ENCODE data around the gene CABP5.
"Not testable (repeated sequence)": the region's sequence is repeated elsewhere in the genome, so short reads cannot be mapped to it uniquely, and the experiment has no call there.

CABP5 gene

GRCh38 chr19:48043675-48044258 lies at the start of gene CABP5:
Gene CABP5 (minus strand): TSS chr19:48044079. CDS start chr19:48043922, 157 bp downstream.
- no peak for DNase-seq (ENCODE audit: low spot score)

- not testable (repeated sequence) for DNase-seq (ENCODE audit: low spot score)
Measured at GRCh38 chr19:48091111-48091718, 47.3 kb upstream of the CABP5 start.

- DNase-seq (ENCODE audit: low spot score), result no peak
Measured at GRCh38 chr19:48090281-48090802, 46.5 kb upstream of the CABP5 start.

DNA sequence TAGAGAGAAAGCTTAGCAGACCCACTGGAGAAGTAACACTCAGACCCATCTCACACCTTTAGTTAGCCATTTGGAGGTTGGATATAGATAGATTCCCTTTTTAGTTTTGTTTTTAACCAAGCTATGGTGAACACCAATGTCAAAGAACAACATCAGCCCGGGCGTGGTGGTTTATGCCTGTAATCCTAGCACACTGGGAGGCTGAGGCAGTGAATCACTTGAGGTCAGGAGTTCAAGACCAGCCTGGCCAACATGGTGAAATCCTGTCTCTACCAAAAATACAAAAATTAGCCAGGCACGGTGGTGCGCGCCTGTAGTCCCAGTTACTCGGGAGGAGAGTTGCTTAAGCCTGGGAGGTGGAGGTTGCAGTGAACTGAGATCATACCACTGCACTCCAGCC lies 45.1 kb upstream of the CABP5 start:
- not testable (repeated sequence) for DNase-seq (ENCODE audit: low spot score)

DNA sequence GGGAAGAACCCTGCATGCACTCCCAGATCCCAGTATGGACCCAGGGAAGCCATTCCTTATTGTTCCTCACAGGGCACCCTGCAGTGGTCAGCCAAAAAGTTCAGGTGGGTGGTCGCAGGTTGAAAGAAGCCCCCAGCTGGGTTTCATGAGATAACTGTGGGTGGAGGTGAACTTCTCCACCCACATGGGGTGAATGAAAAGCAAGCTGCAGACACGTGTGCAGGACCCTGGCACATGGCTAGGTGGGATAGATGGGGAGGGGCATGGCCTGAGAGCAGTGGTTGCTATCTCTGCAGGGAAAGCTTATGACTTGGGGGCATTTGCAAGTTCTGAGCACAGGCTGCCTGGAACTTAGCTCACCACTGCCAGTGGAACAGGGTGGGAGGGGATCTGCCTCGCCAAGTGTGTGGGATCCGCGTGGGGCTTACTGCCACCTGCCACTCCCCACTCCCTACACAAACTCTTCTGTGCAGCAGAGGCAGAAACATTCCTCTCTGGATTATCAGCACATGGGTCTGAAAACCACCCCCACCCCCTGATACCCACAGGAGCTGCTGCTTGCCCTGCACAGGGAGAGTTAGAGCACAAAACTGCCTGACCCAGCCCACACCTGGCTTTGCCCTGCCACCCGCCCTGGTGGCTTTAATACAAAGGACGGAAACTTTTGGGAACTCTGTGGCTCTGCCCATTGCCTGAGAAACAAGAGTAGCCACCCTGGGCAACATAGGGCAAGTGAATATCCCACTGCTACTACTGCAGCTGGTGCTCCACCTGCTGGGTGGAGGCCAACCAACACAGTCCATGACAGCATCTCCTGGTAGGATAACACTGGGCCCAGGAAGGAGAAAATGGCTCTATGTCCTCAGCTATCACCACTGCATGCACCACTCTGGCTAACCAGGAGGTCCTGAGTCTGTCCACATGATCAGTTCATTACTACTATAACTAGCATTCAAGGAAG lies 42.3 kb upstream of the CABP5 start:
- DNase-seq (ENCODE audit: low spot score), result no peak

- no peak for DNase-seq (ENCODE audit: low spot score)
Measured at GRCh38 chr19:48085076-48085475, 41.2 kb upstream of the CABP5 start.

DNA sequence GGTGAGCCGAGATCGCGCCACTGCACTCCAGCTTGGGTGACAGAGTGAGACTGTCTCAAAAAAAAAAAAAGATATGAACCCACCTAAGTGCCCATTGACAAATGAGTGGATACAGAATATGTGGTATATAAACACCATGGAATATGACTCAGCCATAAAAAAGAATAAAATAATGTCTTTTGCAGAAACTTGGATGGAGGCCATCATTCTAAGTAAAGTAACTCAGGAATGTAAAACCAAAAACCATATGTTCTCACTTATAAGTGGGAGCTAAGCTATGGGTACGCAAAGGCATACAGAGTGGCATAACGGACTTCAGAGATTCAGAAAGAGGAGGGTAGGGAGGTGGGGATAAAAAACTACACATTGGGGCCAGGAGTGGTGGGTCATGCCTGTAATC lies 37.2 kb upstream of the CABP5 start:
- DNase-seq (ENCODE audit: low spot score), result no peak

DNA sequence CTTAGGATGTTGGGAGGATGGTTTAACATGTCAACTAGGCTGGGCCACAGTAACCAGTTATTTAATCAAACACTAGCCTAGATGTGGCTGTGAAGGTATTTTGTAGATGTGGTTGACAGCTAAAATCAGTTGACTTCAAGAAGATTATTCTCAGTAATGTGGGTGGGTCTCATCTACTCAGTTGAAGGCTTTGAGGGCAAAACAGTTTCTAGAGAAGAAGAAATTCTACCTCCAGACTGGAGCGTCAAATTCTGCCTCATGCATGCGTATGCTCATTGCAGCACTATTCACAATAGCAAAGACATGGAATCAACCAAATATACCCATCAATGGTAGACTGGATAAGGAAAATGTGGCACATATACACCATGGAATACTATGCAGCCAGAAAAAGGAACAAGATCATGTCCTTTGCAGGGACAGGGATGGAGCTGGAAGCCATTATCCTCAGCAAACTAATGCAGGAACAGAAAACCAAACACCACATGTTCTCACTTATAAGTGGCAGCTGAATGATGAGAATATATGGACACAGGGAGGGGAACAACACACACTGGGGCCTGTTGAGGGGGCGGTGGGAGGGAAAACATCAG lies 26.4 kb upstream of the CABP5 start:
- not testable (repeated sequence) for DNase-seq (ENCODE audit: low spot score)

DNA sequence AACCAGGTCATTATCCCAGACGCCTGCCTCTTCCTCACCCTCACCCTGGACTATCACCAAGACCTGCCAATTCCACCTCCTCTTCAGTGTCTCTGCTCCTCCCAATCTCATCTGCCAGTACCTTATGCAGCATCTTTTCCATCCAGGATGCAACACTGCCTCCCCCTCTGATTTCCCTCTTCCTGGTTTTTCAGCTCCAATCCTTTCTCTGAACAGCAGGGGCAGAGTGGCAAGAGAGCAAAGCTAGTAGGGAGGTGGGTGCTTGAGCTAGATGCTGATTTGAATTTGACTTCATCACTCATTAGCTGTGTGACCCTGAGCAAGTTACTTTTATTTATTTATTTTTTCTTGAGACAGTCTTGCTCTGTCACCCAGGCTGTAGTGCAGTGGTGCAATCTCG lies 25.6 kb upstream of the CABP5 start:
- no peak for DNase-seq (ENCODE audit: low spot score)

- DNase-seq (ENCODE audit: low spot score), result no peak
Measured at GRCh38 chr19:48064509-48064908, 20.6 kb upstream of the CABP5 start.

- no peak for DNase-seq (ENCODE audit: low spot score)
Measured at GRCh38 chr19:48061401-48062344, 17.8 kb upstream of the CABP5 start.

GRCh38 chr19:48060381-48060780 lies 16.5 kb upstream of the CABP5 start:
- no peak for DNase-seq (ENCODE audit: low spot score)

DNA sequence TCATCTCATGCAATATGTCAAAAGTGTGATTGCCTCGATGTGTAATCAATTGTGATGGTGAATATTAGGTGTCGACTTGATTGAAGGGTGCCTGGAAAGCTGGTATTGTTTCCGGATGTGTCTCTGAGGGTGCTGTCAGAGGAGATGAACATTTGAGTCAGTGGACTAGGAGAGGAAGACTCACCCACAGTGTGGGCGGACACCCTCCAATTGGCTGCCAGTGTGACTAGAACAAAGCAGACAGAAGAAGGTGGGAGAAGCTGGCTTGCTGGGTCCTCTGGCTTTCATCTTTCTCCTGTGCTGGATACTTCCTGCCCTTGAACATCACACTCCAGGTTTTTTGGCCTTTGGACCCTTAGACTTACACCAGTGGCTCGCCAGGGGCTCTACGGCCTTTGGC lies 15.5 kb upstream of the CABP5 start:
- no peak for DNase-seq (ENCODE audit: low spot score)

- no peak for DNase-seq (ENCODE audit: low spot score)
Measured at GRCh38 chr19:48053856-48054255, 10.0 kb upstream of the CABP5 start.

- DNase-seq (ENCODE audit: low spot score), result no peak
Measured at GRCh38 chr19:48053076-48053475, 9.2 kb upstream of the CABP5 start.

DNA sequence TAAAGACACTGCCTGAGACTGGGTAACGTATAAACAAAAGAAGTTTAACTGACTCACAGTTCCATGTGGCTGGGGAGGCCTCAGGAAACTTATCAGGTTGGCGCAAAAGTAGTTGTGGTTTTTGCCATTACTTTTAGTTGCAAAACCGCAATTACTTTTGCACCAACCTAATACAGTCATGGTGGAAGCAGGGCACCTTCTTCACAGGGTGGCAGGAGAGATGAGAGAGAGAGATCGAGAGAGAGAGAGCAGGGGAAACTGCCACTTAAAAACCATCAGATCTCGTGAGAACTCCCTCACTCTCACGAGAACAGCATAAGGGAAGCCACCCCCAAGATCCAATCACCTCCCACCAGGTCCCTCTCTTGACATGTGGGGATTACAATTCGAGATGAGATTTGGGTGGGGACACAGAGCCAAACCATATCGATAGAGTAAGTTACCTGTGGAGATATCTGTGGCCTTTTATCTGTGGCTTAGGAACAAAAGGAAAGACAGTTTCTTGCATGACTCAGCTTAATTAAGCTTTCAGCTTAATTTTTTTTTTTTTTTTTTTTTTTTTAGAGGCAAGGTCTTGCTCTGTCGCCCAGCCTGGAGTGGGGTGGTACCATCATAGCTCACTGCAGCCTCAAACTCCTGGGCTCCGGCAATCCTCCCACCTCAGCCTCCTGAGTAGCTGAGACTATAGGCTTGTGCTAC lies 7.6 kb upstream of the CABP5 start:
- DNase-seq (ENCODE audit: low spot score), result no peak

- no peak for DNase-seq (ENCODE audit: low spot score)
Measured at GRCh38 chr19:48044561-48044960, 682 bp upstream of the CABP5 start.

DNA sequence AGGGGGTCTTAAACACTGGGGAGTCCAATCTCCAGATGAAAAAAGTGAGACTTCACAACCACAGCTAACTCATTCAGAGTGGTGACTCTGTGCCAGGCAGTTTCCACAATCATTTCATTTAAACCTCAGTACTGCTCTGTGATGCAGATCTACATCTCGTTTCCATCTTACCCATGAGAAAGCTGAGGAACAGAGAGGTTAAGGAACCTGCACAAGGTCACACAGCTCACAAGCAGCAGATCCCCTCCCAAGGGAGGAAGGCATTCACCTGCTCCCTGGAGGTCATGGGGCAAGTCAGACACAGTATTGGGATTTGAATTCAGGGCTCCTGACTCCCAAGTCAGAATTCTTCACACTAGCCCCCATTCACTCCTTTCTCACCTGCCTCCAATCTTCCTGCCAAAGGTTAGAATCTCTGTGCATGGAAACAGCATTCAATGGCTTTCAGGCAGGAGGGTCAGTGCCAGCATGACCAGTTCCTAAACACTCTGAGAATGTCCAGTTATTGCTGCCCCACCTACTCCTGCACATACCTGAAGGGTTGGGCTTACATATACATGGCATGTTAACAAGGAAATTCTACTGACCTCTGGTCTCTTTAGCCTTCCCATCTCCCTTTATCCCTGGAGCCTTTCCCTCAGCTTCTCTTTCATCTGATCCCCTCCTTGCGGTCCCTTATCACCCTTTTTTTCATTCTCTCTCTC lies 1.9 kb downstream of the CABP5 start:
- DNase-seq (ENCODE audit: low spot score), result no peak

DNA sequence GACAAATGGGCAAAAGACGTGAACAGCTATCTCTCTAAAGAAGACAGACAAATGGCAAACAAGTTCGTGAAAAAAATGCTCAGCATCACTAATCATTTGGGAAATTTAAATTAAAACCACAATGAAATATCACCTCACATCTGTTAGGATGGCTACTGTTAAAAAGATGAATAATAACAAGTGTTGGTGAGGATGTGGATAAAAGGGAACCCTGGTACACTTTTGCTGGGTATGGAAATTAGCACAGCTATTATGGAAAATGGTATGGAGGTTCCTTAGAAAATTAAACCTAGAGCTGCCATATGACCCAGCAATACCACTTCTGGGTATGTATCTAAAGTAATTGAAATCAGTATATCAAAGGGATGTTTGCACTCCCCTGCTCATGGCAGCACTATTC lies 7.1 kb downstream of the CABP5 start:
- DNase-seq (ENCODE audit: low spot score), result no peak

GRCh38 chr19:48033604-48034003 lies 10.3 kb downstream of the CABP5 start:
- DNase-seq (ENCODE audit: low spot score), result no peak
